Epithelial cell of esophagus (primary cell): Measurements from ENCODE around the gene NOXO1.

ENCODE experiments used
- DNase-seq: peaks from one replicate; pipeline ENCODE4 v3.0.0; 2010; ENCODE audit warnings: low read depth
- H3K4me3 ChIP-seq: 2 replicates; pipeline ENCODE4 v1.5.1; 2011; ENCODE audit warnings: mild to moderate bottlenecking, low read length, control low read depth
- CTCF ChIP-seq: IDR thresholded peaks from 2 replicates; pipeline ENCODE4 v1.5.1; 2011; ENCODE audit warnings: low read depth, mild to moderate bottlenecking, low read length, control low read depth, inconsistent platforms; ENCODE audit not compliant: insufficient read depth; ENCODE audit errors: missing control alignments

NOXO1 gene

GRCh38 chr16:1930338-1930720, 50.9 kb downstream of the NOXO1 start:
- no peak for TF ChIP-seq CTCF
- DNase-seq: no peak
- H3K4me3 ChIP-seq: no peak overlapping the region

- H3K4me3 ChIP-seq: peak overlapping the region; percentile 38
- peak; percentile 27 for TF ChIP-seq CTCF
- DNase-seq: peak; percentile 77
Observed at GRCh38 chr16:1929578-1930337, 51.5 kb downstream of the NOXO1 start.

GRCh38 chr16:1929105-1929504, 52.2 kb downstream of the NOXO1 start:
- no peak for DNase-seq
- peak overlapping the region; percentile 38 for H3K4me3 ChIP-seq
- TF ChIP-seq CTCF: no peak
